HEK293 (cell line): Measurements from ENCODE around the gene SOCS4.

Experiments
- OVOL3 ChIP-seq: fragments of 450-650 bp; formaldehyde crosslinking; IDR thresholded peaks from 2 replicates; pipeline ENCODE4 v1.5.1; 2016; ENCODE audit warnings: missing biosample characterization, missing genetic modification characterization
- SALL2 ChIP-seq: fragments of 450-650 bp; formaldehyde crosslinking; IDR thresholded peaks from 2 replicates; pipeline ENCODE4 v1.5.0; 2017; ENCODE audit warnings: missing biosample characterization, mild to moderate bottlenecking, missing genetic modification characterization, borderline replicate concordance
- TF ChIP-seq, protein P1 (sequence below): fragments of 450-650 bp; formaldehyde crosslinking; IDR thresholded peaks from 2 replicates; pipeline ENCODE4 v1.5.1; 2016; ENCODE audit warnings: missing biosample characterization, missing genetic modification characterization
- TF ChIP-seq, protein P2 (sequence below): fragments of 450-650 bp; IDR thresholded peaks from 2 replicates; pipeline ENCODE4 v1.5.1; 2018; ENCODE audit warnings: missing biosample characterization, mild to moderate bottlenecking, missing genetic modification characterization
- TF ChIP-seq, protein P3 (sequence below): fragments of 450-650 bp; formaldehyde crosslinking; IDR thresholded peaks from 2 replicates; pipeline ENCODE4 v1.5.1; 2016; ENCODE audit warnings: missing biosample characterization, missing genetic modification characterization
- TF ChIP-seq, protein P4 (sequence below): fragments of 450-650 bp; formaldehyde crosslinking; IDR thresholded peaks from 2 replicates; pipeline ENCODE4 v1.5.1; 2016; ENCODE audit warnings: missing biosample characterization, missing genetic modification characterization
- TF ChIP-seq, protein P5 (sequence below): fragments of 450-650 bp; formaldehyde crosslinking; IDR thresholded peaks from 2 replicates; pipeline ENCODE4 v1.5.1; 2016; ENCODE audit warnings: missing biosample characterization, missing genetic modification characterization
- TF ChIP-seq, protein P6 (sequence below): fragments of 450-650 bp; formaldehyde crosslinking; IDR thresholded peaks from 2 replicates; pipeline ENCODE4 v1.5.1; 2016; ENCODE audit warnings: missing biosample characterization, missing genetic modification characterization

DNA sequence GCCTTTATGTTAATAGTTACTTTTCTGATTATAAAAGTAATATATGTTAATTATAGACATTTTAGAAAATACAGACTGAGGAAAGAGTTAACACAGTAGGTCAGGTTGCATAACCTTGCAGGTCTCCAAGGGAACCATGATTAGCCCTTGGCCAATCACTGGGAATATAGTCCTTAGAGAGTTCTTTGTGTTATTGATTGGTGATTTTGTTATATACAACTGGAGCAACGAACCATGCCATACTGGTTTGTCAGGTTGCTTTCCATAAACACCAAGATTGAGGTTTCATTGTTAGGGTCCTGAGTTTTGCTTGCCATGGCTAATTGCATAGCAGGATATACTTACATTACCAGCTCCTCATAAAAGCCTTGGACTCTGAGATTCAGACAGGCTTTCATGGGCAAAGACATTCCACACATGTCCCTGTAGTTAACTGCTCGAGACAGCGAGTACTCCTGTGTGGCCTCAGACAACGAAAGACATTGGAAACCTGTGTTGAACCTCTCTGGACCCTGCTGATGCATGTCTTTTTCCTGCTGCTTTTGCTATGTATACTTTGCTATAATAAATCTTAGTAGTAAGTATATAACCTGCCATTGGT is 58.1 kb downstream of the SOCS4 start:
- TF ChIP-seq, protein P1, sequence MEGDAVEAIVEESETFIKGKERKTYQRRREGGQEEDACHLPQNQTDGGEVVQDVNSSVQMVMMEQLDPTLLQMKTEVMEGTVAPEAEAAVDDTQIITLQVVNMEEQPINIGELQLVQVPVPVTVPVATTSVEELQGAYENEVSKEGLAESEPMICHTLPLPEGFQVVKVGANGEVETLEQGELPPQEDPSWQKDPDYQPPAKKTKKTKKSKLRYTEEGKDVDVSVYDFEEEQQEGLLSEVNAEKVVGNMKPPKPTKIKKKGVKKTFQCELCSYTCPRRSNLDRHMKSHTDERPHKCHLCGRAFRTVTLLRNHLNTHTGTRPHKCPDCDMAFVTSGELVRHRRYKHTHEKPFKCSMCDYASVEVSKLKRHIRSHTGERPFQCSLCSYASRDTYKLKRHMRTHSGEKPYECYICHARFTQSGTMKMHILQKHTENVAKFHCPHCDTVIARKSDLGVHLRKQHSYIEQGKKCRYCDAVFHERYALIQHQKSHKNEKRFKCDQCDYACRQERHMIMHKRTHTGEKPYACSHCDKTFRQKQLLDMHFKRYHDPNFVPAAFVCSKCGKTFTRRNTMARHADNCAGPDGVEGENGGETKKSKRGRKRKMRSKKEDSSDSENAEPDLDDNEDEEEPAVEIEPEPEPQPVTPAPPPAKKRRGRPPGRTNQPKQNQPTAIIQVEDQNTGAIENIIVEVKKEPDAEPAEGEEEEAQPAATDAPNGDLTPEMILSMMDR (tag by site-specific recombination), result no peak
- TF ChIP-seq, protein P2, sequence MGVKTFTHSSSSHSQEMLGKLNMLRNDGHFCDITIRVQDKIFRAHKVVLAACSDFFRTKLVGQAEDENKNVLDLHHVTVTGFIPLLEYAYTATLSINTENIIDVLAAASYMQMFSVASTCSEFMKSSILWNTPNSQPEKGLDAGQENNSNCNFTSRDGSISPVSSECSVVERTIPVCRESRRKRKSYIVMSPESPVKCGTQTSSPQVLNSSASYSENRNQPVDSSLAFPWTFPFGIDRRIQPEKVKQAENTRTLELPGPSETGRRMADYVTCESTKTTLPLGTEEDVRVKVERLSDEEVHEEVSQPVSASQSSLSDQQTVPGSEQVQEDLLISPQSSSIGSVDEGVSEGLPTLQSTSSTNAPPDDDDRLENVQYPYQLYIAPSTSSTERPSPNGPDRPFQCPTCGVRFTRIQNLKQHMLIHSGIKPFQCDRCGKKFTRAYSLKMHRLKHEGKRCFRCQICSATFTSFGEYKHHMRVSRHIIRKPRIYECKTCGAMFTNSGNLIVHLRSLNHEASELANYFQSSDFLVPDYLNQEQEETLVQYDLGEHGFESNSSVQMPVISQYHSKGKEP, result no peak
- TF ChIP-seq, protein P3, sequence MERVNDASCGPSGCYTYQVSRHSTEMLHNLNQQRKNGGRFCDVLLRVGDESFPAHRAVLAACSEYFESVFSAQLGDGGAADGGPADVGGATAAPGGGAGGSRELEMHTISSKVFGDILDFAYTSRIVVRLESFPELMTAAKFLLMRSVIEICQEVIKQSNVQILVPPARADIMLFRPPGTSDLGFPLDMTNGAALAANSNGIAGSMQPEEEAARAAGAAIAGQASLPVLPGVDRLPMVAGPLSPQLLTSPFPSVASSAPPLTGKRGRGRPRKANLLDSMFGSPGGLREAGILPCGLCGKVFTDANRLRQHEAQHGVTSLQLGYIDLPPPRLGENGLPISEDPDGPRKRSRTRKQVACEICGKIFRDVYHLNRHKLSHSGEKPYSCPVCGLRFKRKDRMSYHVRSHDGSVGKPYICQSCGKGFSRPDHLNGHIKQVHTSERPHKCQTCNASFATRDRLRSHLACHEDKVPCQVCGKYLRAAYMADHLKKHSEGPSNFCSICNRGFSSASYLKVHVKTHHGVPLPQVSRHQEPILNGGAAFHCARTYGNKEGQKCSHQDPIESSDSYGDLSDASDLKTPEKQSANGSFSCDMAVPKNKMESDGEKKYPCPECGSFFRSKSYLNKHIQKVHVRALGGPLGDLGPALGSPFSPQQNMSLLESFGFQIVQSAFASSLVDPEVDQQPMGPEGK, result no peak
- TF ChIP-seq, protein P4, sequence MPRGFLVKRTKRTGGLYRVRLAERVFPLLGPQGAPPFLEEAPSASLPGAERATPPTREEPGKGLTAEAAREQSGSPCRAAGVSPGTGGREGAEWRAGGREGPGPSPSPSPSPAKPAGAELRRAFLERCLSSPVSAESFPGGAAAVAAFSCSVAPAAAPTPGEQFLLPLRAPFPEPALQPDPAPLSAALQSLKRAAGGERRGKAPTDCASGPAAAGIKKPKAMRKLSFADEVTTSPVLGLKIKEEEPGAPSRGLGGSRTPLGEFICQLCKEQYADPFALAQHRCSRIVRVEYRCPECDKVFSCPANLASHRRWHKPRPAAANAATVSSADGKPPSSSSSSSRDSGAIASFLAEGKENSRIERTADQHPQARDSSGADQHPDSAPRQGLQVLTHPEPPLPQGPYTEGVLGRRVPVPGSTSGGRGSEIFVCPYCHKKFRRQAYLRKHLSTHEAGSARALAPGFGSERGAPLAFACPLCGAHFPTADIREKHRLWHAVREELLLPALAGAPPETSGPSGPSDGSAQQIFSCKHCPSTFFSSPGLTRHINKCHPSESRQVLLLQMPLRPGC, result no peak
- no peak for TF ChIP-seq OVOL3 (tag by site-specific recombination)
- TF ChIP-seq, protein P5, sequence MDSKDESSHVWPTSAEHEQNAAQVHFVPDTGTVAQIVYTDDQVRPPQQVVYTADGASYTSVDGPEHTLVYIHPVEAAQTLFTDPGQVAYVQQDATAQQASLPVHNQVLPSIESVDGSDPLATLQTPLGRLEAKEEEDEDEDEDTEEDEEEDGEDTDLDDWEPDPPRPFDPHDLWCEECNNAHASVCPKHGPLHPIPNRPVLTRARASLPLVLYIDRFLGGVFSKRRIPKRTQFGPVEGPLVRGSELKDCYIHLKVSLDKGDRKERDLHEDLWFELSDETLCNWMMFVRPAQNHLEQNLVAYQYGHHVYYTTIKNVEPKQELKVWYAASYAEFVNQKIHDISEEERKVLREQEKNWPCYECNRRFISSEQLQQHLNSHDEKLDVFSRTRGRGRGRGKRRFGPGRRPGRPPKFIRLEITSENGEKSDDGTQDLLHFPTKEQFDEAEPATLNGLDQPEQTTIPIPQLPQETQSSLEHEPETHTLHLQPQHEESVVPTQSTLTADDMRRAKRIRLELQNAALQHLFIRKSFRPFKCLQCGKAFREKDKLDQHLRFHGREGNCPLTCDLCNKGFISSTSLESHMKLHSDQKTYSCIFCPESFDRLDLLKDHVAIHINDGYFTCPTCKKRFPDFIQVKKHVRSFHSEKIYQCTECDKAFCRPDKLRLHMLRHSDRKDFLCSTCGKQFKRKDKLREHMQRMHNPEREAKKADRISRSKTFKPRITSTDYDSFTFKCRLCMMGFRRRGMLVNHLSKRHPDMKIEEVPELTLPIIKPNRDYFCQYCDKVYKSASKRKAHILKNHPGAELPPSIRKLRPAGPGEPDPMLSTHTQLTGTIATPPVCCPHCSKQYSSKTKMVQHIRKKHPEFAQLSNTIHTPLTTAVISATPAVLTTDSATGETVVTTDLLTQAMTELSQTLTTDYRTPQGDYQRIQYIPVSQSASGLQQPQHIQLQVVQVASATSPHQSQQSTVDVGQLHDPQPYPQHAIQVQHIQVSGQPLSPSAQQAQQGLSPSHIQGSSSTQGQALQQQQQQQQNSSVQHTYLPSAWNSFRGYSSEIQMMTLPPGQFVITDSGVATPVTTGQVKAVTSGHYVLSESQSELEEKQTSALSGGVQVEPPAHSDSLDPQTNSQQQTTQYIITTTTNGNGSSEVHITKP (tag by site-specific recombination), result no peak
- no peak for TF ChIP-seq SALL2 (tag by site-specific recombination)
- TF ChIP-seq, protein P6, sequence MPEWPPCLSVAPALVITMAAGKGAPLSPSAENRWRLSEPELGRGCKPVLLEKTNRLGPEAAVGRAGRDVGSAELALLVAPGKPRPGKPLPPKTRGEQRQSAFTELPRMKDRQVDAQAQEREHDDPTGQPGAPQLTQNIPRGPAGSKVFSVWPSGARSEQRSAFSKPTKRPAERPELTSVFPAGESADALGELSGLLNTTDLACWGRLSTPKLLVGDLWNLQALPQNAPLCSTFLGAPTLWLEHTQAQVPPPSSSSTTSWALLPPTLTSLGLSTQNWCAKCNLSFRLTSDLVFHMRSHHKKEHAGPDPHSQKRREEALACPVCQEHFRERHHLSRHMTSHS (tag by site-specific recombination), result no peak
